RPMI8226 (cell line): Measurements from ENCODE around the gene APPL2.

Experiments
- DNase-seq: peaks from one replicate; pipeline ENCODE4 v3.0.0-alpha.2; 2015

APPL2 gene, protein sequence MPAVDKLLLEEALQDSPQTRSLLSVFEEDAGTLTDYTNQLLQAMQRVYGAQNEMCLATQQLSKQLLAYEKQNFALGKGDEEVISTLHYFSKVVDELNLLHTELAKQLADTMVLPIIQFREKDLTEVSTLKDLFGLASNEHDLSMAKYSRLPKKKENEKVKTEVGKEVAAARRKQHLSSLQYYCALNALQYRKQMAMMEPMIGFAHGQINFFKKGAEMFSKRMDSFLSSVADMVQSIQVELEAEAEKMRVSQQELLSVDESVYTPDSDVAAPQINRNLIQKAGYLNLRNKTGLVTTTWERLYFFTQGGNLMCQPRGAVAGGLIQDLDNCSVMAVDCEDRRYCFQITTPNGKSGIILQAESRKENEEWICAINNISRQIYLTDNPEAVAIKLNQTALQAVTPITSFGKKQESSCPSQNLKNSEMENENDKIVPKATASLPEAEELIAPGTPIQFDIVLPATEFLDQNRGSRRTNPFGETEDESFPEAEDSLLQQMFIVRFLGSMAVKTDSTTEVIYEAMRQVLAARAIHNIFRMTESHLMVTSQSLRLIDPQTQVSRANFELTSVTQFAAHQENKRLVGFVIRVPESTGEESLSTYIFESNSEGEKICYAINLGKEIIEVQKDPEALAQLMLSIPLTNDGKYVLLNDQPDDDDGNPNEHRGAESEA

DNA sequence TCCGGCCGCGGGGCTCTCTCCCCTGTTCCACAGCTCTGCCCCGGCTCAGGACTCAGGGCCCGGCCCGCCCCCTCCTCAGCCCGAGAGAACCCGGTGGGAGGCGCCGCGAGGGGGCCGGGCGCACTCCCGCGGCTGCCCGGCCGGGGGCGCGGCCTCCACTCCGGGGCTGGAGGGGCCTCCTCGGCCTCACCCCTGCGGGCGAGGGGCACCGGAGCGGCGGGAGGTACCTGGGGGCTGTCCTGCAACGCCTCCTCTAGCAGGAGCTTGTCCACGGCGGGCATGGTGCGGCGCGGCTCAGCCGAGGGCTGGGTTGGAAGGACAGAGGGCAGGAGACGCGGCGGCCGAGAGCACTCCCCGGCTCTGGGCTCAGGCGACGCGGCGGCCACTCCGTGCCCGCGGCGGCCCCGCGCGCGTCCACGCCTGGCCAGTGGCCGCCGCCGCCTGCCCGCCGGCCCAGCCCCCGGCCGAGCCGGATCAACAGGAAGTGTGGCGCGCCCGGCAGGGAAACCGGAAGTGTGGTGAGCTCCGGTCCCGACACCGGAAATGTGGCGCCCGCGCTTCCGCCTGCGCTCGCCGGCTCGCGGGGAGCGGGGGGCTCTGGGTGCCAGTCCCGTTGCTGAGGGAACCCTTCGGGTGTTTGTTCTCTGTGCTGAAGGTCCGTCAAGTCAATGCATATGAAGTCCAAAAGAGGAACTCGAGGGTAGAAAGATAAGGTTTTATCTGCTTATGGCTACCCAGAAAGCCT lies at the start of gene APPL2:
APPL2 (minus strand) TSS at position 443 of the 745 bp plus-strand sequence; CDS start at position 281, 162 bp downstream.
- DNase-seq = peak; percentile 91

DNA sequence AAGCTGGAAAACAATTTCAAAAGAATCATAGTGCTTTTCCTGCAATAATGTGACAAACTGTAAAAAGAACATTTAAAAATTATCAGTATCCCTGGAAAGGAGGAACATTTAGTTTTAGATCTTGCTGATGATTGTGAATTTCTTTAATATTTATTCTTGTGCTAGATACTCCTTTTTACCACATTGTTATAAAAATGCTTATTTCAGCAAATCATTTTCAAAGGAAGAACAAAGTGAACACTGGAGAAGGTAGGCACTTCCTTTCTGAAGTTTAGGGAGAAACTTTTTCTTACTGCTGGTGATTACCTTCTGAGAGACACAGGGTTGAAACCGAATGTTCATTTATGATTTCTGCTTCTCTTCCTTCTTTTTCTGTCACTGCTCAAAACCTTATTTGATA lies 49.4 kb upstream of the APPL2 start:
- no peak for DNase-seq

DNA sequence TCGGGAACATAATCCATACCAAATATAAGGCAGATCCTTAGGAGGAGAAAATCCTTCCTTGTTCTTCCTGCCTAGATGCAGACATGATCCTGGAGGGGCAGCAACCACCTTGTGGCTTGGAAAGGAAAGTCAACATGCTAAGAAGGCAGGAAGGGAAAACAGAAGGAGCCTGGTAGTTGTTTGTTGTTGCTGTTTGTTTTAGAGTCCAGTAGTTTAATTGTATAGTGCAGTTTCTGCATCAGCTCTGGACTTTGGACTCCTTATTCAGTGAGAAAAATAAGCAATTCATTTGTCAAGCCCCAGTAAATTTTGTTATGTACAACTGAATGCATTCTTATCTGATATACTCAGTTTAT lies 45.7 kb upstream of the APPL2 start:
- DNase-seq = no peak

DNA sequence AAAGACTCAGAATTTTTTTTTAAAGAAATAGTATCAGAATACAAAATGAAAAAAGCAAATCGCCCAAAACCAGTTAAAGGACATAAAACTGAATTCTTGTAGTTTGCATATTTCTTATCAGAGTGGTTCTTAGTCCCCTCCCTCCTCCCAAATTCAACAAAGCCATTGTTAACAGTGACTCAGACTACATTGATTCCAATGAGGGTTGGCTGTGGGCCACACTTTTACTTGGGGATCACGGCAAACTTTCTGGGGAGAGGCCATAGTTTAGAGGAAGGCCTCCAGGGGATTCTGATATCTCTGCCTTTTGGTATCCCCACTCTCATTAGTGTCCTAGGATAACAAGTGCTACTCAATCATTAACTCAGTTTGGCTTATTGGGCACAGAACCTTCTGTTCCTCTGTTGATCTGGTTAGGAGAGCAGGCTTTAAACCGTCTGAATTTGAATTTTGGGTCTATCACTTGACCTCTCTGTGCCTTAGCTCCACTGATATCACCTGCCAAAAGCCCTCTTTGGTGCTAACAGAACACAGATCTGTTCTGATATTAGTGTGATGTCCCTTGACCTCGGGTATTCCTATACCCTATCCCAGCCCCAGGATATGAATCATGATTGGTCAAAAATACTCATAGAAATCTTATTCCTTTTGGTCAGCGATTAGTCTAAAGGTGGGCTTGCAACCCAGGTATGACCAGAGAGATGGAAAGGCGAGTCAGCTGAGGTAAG lies 45.2 kb upstream of the APPL2 start:
- DNase-seq = no peak

DNA sequence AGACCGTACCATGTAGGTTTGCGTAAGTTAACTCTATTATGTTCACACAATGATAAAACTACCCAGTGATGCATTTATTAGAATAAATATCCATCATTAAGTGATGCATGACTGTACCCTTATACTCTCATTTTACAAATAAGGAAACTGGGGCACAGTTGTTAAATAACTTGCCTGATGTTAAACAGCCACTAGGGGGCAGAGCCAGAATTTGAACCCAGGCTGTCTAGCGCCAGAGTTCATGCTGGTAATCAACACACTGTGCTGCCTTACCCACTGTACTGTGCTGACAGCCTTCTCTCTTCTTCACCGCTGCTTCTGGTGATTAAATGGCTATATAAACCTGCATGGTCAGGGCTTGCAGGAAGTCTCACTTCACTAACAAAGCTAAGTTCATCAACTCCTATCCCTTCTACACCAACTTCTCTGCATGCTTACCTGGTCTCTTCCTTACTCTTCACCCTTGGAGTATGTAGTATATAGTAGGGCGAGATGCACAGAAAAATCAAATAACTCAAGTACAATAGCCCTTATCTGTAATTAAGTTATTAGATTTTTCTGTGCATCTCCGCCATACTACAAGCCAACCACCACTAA lies 43.6 kb upstream of the APPL2 start:
- DNase-seq = peak; percentile 25

DNA sequence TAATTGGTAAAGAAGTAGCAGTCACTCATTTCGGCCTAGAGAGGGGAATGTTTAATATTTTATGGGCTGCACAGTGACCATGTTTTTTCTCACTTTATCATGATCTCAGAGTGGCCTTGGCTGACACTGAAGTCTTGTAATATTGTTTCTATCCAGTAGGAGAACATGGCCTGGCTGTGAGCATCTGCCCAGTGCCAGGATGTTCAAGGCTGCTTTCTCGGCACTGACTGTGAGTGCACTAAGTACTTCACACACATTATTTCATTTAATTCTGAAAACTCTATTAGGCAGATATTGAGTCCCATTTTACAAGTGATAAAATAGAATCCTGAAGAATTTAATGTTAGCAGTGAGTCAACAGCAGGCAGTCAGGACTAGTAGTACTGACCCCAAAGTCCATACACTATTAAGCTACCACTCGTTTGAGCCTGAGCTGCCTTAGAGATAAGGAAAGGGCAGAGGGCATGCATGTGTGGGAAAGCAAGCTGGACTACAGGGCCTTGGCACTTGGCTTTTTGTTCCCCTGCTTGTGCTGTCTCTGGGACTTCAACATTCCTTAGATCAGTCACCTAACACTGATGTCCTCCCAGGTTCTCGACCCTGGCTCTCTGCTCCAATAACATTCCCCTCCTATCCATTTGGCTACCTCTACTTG lies 42.2 kb upstream of the APPL2 start:
- DNase-seq = peak; percentile 6

DNA sequence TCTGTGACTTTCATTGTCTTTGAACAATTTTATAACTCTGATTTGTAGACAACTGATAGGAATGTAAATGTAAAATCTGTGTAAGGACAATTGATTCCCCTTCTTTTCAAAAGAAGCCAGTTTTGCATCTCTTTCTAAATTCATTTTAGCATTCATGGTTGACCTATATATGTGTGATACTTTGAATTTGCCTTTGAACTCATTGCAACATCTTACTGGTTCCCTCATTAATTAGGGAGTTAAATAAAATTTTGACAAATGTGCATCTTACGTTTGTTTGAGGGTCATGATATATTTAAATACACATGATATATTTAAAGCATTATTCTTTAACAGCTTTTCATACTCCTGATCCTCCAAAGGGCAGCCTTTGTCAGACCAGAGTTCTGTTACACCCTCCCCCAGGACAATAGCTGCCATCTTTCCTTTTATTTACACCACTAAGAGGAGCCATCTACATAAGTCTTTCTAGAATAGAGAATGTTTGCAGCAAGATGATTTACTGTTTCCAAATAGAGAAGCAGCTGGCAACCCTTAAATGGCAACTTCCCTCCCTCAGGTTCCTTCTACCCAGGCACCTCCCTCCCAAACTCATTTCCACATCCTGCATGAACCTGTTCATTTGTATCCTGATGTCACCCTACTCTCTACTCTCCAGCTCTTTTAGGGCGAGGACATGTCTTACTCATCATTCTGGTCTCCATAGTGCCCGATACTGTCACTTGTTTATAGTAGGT lies 40.2 kb upstream of the APPL2 start:
- no peak for DNase-seq

DNA sequence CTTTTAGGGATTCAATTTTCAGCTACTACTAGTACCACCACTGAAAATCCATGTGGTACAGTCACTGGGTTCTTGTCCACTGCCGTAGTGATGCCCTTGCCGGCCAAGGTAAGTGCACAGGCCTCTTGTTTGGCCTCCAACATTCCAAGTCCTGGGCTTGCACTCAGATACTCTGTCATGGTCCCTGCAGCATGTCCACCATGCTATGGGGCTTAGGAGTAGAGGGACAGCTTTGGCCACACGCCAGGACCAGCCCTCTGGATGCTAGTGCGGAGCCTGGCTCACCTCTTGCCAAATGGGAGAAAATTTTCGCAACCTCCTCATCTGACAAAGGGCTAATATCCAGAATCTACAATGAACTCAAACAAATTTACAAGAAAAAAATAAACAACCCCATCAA lies 38.6 kb upstream of the APPL2 start:
- no peak for DNase-seq

DNA sequence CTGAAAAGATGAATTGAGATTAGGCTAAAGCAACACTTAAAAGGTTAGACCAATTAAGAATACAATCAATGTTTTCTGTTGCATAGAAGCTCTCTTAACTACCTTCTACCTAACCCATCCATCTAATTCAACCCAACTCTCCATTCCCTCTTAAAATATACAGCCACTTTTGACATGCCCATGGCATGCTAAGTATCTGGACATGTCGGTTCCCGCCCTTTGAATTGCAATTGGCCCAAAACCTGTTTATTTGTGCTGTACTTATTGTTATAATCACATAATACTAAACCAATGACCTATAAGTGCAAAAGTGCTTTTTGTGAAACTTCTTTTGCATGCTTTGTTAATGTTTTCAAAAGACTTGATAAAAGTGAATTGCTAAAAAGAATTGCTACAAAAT lies 37.6 kb upstream of the APPL2 start:
- DNase-seq = no peak

DNA sequence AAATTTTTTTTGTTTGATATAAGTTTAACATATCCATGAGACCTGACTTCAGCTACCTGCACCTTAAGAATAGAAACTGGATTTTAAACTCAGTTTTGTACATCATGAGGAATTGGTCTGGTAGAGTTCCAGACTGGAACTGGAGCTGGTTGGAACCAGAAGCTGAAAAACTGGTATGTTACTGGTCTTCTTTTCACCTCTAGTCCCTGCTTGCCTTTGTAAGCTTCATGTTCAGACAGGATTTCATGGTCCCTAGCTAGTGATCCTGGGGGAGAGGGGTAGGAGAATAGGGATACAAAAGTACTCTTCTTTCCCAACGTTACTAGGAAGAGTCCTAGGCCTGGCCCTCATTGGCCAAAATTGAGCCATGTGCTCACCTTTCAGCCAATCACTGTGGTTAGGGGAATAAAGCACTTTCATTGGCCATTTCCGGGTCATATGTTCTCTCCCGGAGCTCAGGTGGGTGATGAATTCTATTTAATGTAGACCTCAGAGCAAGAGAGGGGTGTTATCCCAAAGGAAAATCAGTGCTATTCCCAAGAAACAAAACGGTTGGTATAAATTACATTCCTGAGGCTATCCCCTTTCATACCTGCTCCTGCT lies 36.9 kb upstream of the APPL2 start:
- no peak for DNase-seq

DNA sequence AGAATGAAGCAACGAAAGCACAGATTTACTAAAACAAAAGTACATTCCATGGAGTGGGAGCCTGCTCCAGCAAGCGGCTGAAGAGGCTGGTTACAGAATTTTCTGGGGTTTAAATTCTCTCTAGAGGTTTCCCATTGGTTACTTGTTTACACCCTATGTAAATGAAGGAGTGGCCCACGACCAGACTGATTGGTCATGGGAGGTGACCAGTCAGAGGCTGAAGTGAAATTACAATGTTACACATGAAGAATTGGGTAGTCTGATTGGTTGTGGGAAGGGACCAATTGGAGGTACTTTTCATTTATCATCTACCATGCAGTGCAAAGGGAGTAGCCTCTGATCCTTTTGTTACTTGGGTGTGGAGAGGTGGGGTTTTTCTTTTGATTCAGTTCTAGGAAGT lies 36.2 kb upstream of the APPL2 start:
- no peak for DNase-seq

DNA sequence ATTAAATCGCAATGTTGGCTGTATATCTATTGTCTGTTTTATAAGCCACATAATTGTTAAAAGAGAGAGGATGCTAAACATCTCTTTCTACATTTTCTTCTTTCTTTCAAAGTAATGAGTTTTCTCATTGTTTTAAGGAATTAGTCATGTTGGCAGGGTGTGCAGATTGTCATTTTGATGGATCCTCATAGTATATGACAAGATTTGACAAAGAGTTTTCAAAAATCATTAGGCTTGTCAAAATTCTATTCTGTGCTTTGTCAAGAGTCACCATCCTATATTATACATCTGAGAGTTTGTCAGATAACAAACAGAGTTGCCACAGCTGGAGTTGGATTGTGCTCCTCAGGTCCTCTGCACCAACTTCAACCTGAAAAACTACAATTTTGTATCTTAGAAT lies 35.4 kb upstream of the APPL2 start:
- DNase-seq = no peak

DNA sequence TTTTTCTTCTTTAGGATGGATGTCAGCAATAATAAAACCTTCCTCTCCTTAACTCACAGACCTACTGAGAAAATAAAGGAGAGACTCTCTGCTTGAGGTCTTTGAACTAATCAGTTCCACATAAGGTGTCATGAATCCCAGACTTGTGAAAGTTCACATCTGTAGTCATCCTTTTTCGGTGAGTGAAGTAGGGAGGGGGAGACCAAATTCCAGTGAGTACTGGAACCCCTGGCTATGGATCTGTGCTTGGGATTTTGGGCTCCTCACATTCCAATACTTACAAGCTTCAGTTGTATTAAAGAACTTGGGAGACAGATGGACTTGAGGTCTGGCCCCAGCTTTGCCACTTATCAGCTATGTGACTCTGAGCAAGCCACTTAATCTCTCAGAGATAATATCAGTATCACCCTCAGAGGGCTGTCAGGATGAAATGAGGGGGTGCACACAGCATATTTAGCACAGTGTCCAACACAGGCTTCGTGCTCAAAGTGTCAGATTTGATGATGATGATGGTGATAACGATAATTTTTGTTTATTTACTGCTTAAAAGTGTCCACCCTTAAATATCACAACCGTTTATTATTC lies 34.8 kb upstream of the APPL2 start:
- DNase-seq = no peak

DNA sequence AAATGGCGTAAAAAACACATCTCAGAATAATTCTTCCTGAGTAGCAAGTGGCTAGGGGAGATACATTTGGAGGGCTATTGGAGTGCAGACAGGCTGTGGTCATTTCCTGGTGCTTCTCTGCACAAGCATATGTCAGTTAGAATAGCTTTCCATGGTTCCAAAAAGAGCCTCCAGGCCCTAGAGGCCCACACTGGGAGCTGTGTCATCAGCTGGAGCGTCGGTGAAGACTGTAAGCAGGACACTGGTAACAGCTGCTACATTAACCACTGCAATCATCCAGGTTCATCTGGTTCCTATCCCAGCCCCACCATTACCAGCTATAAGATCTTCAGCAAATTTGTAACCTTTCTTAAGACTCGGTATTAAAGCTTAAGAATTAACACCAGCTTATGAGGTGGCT lies 31.7 kb upstream of the APPL2 start:
- no peak for DNase-seq

DNA sequence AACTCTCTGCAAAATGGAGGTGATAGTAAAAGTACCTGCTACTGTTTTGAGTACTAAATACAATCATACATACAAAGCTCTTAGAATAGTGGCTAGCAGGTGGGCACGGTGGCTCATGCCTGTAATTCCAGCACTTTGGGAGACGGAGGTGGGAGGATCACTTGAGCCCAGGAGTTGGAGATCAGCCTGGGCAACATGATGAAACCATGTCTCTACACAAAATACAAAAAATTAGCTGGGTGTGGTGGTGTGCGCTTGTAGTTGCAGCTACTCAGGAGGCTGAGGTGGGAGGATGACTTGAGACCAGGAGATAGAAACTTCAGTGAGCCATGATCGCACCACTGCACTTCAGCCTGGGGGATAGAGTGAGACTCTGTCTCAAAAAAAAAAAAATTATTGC lies 28.8 kb upstream of the APPL2 start:
- no peak for DNase-seq

DNA sequence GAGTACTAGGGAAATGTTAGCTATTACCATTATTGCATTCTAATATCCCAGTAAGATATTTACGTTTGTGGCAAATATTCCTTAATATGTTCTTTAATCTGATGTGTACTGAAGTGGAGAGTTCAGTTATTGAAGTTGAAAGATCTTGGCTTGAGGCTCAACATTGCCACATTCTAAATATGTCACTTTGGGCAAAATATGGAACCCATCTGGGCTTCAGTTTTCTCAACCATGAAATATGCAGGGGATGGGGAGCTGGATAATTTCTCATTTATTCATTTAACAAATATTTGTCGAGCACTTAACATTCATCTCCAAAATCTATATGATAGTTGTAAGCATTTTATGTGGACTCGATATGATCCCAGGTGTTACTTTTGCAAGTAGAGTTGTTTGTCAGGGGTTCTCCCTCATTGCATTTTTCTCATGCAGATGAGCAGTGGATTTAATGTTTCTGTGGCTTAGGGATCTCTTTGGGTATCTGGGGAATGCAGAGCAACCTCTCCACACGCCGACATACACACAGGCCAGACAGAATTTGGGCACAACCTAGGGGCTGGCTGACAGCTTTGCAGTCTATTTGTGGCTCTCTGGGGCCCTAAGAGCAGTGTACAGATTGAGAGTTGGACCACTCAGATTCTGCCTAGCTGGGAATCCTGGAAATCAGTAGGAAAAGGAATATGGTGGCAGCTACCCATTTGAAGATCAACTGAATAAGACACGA lies 26.6 kb upstream of the APPL2 start:
- no peak for DNase-seq

DNA sequence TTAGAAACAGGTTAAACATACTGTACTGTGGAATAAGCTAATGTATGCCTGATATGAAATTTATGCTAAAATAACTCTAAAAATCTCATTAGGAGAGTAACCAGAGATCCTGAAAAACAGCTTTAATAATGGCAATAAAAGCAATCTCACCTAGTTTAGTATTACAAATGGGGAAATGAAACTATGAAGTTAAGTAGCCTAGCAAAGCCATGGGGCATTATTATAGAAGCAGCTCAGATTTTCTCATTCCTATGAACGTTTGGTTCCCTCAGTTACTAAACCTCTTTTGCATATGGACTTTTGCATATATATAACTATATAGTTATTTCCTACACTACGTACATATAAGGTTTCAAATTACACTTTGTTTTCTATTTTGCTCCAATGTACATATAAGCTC lies 25.0 kb upstream of the APPL2 start:
- DNase-seq = peak; percentile 14

DNA sequence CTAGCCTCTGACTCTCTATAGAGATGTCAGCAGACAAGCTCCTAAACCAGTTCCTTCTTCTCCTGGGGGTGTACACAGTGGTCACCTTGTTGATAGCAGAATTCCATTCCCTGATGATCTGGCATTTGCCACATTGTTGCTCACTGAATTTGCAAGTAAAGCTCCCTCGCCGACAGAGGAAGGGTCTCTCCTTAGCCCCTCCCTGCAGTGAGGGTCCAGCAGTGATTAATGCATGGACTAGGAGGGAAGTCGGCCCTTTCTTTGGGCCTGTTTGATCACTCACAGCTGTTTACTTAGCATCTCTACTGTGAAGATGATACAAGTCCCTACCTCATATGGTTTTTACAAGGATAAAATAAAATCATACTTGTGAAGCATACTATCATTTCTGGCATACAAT lies 23.3 kb upstream of the APPL2 start:
- DNase-seq = no peak

DNA sequence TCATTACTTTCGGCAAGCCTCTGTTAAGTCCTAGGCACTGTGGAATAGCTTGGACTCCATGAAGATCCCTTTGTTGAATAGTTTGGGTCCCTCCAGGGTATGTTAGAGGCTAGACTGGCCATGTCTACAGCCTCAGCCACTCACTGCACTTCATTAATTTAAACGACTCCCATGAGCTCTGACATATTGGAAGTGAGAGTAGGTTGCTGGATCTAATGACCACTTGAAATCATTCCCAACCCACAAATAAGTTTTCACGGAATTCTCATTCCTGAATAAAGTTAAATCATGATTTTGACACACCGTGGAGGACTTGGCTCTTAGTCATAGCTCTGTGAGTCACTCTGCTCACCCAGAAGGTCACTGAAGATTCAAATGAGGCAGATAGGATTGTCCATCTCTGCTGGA lies 21.4 kb upstream of the APPL2 start:
- no peak for DNase-seq

DNA sequence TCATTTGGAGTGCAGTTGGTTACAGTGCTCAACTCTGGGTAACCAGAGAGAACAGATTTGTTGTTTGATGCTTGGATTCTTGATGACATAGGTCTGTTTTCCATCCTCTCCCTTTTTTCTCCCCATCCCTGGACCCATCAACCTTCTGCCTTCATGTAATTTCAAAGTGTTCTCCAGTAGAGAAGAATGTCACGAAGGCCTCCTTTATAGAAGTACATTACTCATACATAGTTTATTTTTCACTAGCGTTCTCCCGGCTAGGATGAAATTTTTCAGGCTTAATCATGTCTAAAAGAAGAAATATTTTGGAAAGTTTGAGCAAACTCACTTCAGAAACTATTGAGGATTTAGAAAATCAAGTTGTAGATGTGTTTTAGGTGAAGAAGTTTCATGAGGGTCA lies 20.9 kb upstream of the APPL2 start:
- no peak for DNase-seq
